Nephron (organoid): ENCODE data around the gene WWC2.

Experiments used
- H3K27ac Mint-ChIP-seq, 3 experiments: 2 replicates each; pipeline ENCODE4 v1.8.0; 2020; ENCODE audit warnings: mixed read lengths in 3 of 3, mild to moderate bottlenecking in 2 of 3, moderate library complexity in 1 of 3
- H3K27me3 Mint-ChIP-seq: 2 replicates; pipeline ENCODE4 v1.8.0; 2021; ENCODE audit warnings: low read depth, mild to moderate bottlenecking, moderate library complexity, mixed read lengths
- H3K36me3 Mint-ChIP-seq: 2 replicates; pipeline ENCODE4 v1.8.0; 2020; ENCODE audit warnings: low read depth, mixed read lengths
- H3K4me1 Mint-ChIP-seq: 2 replicates; pipeline ENCODE4 v1.8.0; 2020; ENCODE audit warnings: mixed read lengths
- H3K4me3 Mint-ChIP-seq, 3 experiments: 2 replicates each; pipeline ENCODE4 v1.8.0; 2020; ENCODE audit warnings: mild to moderate bottlenecking in 3 of 3, mixed read lengths in 3 of 3, moderate library complexity in 2 of 3
- H3K9me3 Mint-ChIP-seq: 2 replicates; pipeline ENCODE4 v1.8.0; 2020; ENCODE audit warnings: mixed read lengths
- TF ChIP-seq, protein P1 (sequence below), 3 experiments: fragments of 200-600 bp; sonication (generic); IDR thresholded peaks; one replicate each; pipeline ENCODE4 v1.5.0; 2021; ENCODE audit warnings: antibody characterized with exemption in 3 of 3; ENCODE audit not compliant: unreplicated experiment in 3 of 3

Gene WWC2

DNA sequence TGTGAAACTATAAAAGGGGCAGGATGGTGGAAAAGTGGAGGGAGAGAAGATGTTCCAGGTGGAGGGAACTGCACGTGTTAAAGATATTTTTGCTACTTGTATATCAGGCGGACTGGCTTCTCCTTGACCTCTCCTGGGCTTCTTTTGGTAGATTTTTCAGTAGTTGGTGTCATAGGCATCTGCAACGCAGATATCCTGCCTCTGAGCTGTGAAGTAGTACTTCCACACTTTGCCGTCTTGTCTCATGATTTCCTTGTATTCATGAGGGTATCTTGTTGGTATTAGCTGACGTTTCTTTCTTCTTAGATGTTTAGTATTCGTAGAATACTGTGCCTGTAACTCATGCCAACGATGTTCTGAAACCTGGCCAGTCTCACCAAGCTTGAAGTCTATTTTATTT is 81.0 kb downstream of the WWC2 start:
- no peak overlapping the region for H3K27ac Mint-ChIP-seq
- H3K4me1 Mint-ChIP-seq = peaks cover 19% of the 10 kb centered on the region
- H3K27me3 Mint-ChIP-seq = no peaks in the 10 kb centered on the region
- H3K36me3 Mint-ChIP-seq = peaks cover 9% of the 10 kb centered on the region
- no peak overlapping the region for H3K4me3 Mint-ChIP-seq
- no peaks in the 10 kb centered on the region for H3K9me3 Mint-ChIP-seq
- TF ChIP-seq, protein P1, sequence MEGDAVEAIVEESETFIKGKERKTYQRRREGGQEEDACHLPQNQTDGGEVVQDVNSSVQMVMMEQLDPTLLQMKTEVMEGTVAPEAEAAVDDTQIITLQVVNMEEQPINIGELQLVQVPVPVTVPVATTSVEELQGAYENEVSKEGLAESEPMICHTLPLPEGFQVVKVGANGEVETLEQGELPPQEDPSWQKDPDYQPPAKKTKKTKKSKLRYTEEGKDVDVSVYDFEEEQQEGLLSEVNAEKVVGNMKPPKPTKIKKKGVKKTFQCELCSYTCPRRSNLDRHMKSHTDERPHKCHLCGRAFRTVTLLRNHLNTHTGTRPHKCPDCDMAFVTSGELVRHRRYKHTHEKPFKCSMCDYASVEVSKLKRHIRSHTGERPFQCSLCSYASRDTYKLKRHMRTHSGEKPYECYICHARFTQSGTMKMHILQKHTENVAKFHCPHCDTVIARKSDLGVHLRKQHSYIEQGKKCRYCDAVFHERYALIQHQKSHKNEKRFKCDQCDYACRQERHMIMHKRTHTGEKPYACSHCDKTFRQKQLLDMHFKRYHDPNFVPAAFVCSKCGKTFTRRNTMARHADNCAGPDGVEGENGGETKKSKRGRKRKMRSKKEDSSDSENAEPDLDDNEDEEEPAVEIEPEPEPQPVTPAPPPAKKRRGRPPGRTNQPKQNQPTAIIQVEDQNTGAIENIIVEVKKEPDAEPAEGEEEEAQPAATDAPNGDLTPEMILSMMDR (IDR thresholded peaks at IDR 0.05; ENCODE audit: unreplicated experiment in 3 of 3) = no peak

DNA sequence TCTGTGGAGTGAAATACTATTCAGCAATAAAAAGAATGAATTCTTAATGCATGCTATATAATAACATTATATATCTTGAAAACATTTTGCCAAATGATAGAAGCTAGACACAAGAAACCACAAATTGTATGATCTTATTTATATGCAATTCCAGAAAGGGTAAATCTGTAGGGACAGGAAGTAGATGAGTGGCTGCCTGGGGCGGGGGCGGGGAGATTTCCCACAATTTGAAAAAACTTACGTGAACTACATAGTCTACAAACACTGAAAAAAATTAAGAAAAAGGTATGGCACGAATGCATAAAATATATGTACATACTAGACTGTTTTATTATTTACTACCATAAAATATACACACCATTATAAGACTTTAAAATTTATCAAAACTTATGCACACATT is 81.6 kb downstream of the WWC2 start:
- peaks cover 17% of the 10 kb centered on the region for H3K4me1 Mint-ChIP-seq
- H3K9me3 Mint-ChIP-seq = no peaks in the 10 kb centered on the region
- no peaks in the 10 kb centered on the region for H3K27me3 Mint-ChIP-seq
- no peak overlapping the region for H3K4me3 Mint-ChIP-seq
- TF ChIP-seq, protein P1 (IDR thresholded peaks at IDR 0.05; ENCODE audit: unreplicated experiment in 3 of 3) = no peak
- H3K36me3 Mint-ChIP-seq = peaks cover 9% of the 10 kb centered on the region
- H3K27ac Mint-ChIP-seq = no peak overlapping the region

DNA sequence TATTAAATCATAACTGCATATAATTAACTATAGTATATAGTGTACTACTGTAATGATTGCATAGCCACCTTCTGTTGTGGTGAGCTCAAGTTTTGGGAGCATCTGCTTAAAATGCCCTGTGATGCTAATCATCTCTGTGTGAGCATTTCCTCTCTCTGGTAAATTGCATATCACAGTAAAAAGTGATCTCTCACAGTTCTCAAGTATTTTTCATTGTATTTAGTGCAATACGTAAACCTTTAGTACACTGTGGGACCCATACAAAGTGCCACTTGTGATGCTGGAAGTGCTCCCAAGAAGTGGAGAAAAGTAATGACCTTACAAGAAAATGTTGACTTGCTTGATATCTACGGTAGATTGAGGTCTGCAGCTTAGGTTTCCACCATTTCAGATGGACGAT is 82.0 kb downstream of the WWC2 start:
- Mint-ChIP-seq H3K36me3 (peaks cover 9% of the 10 kb centered on the region), H3K4me3 (no peak overlapping the region), H3K27me3 (no peaks in the 10 kb centered on the region), H3K9me3 (no peaks in the 10 kb centered on the region), H3K27ac (no peak overlapping the region), H3K4me1 (peaks cover 13% of the 10 kb centered on the region)
- TF ChIP-seq, protein P1 (IDR thresholded peaks at IDR 0.05; ENCODE audit: unreplicated experiment in 3 of 3) = no peak

DNA sequence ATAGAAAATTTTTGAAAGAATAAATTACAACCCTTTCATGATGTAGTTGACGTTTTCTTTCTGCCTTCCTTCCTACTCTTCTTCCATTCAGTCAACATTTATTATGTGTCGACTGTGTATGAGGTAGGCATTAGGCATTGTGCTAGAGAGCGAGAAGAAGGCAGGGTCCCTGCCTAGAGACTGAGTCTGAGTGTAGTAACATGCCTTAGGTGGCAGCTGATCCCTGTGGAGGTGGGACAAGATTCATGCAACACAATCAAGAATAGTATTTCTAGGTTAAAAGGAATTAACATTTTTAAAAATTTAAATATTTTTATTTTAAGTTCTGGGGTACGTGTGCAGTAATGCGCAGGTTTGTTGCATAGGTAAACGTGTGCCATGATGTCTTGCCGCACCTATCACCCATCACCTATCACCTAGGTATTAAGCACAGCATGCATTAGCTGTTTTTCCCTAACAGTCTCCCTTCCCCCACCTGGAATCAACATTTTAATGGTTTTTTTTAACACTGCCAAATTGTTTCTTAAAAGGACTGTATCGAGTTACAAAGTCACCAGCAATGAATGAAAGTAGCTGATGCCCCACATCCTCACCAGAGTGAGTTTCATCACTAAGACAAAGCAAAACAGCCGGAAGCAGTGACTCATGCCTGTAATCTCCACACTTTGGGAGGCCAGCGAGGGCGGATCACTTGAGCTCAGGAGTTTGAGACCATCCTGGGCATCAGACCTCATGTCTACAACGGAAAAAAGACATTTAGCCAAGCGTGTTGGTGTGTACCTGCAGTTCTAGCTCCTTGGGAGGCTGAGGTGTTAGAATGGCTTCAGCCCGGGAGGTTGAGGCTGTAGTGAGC is 84.0 kb downstream of the WWC2 start:
- H3K36me3 Mint-ChIP-seq = peaks cover 14% of the 10 kb centered on the region
- H3K4me3 Mint-ChIP-seq = no peak overlapping the region
- H3K4me1 Mint-ChIP-seq = peaks cover 5% of the 10 kb centered on the region
- TF ChIP-seq, protein P1 (IDR thresholded peaks at IDR 0.05; ENCODE audit: unreplicated experiment in 3 of 3) = no peak
- no peaks in the 10 kb centered on the region for H3K9me3 Mint-ChIP-seq
- H3K27ac Mint-ChIP-seq = no peak overlapping the region
- H3K27me3 Mint-ChIP-seq = no peaks in the 10 kb centered on the region

DNA sequence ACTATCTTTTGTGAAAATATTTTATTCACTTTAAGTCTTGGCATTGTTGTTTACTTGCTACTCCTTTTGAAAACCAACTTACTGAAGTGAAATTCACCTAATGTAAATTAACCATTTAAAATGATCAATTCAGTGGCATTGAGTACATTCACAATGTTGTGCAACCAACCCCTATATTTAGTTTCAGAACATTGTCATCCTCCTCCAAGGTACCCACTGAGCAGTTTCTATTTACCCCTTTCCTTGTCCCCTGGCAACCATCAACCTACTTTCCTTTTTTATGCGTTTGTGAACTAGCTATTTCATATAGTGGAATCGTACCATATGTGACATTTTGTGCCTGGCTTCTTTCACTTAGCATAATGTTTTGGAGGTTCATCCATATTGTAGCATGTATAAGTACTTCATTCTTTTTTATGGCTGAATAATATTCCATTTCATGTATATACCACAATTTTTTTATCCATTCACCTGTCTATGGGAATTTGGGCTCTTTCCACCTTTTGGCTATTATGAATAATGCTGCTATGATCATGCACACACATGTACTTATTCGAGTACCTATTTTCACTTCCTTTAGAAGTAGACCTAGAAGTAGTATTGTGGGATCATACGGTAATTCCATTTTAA is 85.0 kb downstream of the WWC2 start:
- H3K36me3 Mint-ChIP-seq = peaks cover 17% of the 10 kb centered on the region
- no peaks in the 10 kb centered on the region for H3K27me3 Mint-ChIP-seq
- no peak overlapping the region for H3K27ac Mint-ChIP-seq
- TF ChIP-seq, protein P1 (IDR thresholded peaks at IDR 0.05; ENCODE audit: unreplicated experiment in 3 of 3) = no peak
- H3K9me3 Mint-ChIP-seq = no peaks in the 10 kb centered on the region
- peaks cover 5% of the 10 kb centered on the region for H3K4me1 Mint-ChIP-seq
- H3K4me3 Mint-ChIP-seq = no peak overlapping the region
